A549 (cell line): ENCODE results near the gene PI4K2A. TPM values are rescaled to one million over a fixed set of nuclear protein-coding genes. Genes with fewer than 3 reads are reported as not detected.

Experiments
- ATAC-seq, 2 experiments: fragments of 200-7000 bp in 1 of 2; fragments of >200 bp in 1 of 2; cut with Nextera tagmentation in 1 of 2; cut with Tn5 transposase in 1 of 2; 3 replicates each; pipeline versions ENCODE4 v1.8.0 to v1.9.1; 2018 to 2020; ENCODE audit warnings: mild to moderate bottlenecking in 1 of 2, moderate library complexity in 1 of 2
- CTCF ChIA-PET: fragments of 300-600 bp; sonication (Branson Sonifier 250); formaldehyde crosslinking; extraction: SDS; loops from one replicate; lab custom pipeline; 2021; ENCODE audit warnings: antibody characterized with exemption, inconsistent platforms; lab: Yijun Ruan, JAX
- POLR2A ChIA-PET: fragments of 350-600 bp; formaldehyde crosslinking; extraction: SDS; loops from one replicate; lab custom pipeline; 2021; ENCODE audit warnings: antibody characterized with exemption, inconsistent platforms; lab: Yijun Ruan, JAX
- DNase-seq, 2 experiments: peaks; one replicate each; pipeline versions ENCODE4 v3.0.0 to v3.0.0-alpha.2; 2011 to 2016; ENCODE audit warnings: low read depth in 1 of 2, low spot score in 1 of 2
- FAIRE-seq: peaks from 2 replicates; lab custom pipeline; 2011; peaks lifted over from hg19 to GRCh38; lab: Jason Lieb, UNC
- H3K27ac ChIP-seq, 2 experiments: fragments of >200 bp; sonication (Bioruptor Twin); formaldehyde crosslinking; 3 replicates each; pipeline ENCODE4 v1.5.1; 2016 to 2017
- H3K4me1 ChIP-seq: fragments of >200 bp; sonication (Bioruptor Twin); formaldehyde crosslinking; 3 replicates; pipeline ENCODE4 v1.6.1; 2016
- H3K4me2 ChIP-seq: fragments of >200 bp; sonication (Bioruptor Twin); formaldehyde crosslinking; 3 replicates; pipeline ENCODE4 v1.6.1; 2016
- H3K4me3 ChIP-seq: fragments of >200 bp; sonication (Bioruptor Twin); formaldehyde crosslinking; 3 replicates; pipeline ENCODE4 v1.5.1; 2016
- H3K9me3 ChIP-seq: fragments of >200 bp; sonication (Bioruptor Twin); formaldehyde crosslinking; 3 replicates; pipeline ENCODE4 v1.6.1; 2016
- BHLHE40 ChIP-seq: IDR thresholded peaks from 2 replicates; pipeline ENCODE4 v1.6.1; 2012; ENCODE audit warnings: low read depth, low read length, inconsistent platforms
- CBX8 ChIP-seq: fragments of 200-600 bp; sonication (generic); IDR thresholded peaks from 2 replicates; pipeline ENCODE4 v1.6.1; 2016
- CHD2 ChIP-seq: fragments of 150-350 bp; IDR thresholded peaks from 2 replicates; pipeline ENCODE4 v1.6.1; 2014; ENCODE audit warnings: low read length; ENCODE audit not compliant: partially characterized antibody
- CTCF ChIP-seq: fragments of >200 bp; sonication (Bioruptor Twin); formaldehyde crosslinking; IDR thresholded peaks from 3 replicates; pipeline ENCODE4 v1.5.1; 2016
- EHF ChIP-seq: fragments of 250-450 bp; sonication (Bioruptor Pico); IDR thresholded peaks from 2 replicates; pipeline ENCODE4 v1.5.0; 2020; ENCODE audit warnings: mild to moderate bottlenecking
- FOSB ChIP-seq: fragments of 250-450 bp; sonication (Bioruptor Pico); IDR thresholded peaks from 2 replicates; pipeline ENCODE4 v1.5.0; 2020; ENCODE audit warnings: mild to moderate bottlenecking, moderate library complexity
- FOXS1 ChIP-seq: fragments of 250-450 bp; sonication (Bioruptor Pico); IDR thresholded peaks from 2 replicates; pipeline ENCODE4 v1.5.0; 2020; ENCODE audit warnings: mild to moderate bottlenecking, moderate library complexity
- HEYL ChIP-seq: fragments of 250-450 bp; sonication (Bioruptor Pico); IDR thresholded peaks from 2 replicates; pipeline ENCODE4 v1.8.0; 2021; ENCODE audit warnings: mild to moderate bottlenecking, moderate library complexity
- HMGXB4 ChIP-seq: fragments of 250-450 bp; sonication (Bioruptor Pico); IDR thresholded peaks from 2 replicates; pipeline ENCODE4 v1.5.0; 2021; ENCODE audit warnings: mild to moderate bottlenecking, moderate library complexity, borderline replicate concordance
- KDM1A ChIP-seq: fragments of 200-600 bp; sonication (generic); IDR thresholded peaks from 2 replicates; pipeline ENCODE4 v1.6.1; 2016; ENCODE audit warnings: low read depth, mild to moderate bottlenecking
- NFE2L2 ChIP-seq: fragments of 150-350 bp; conservative IDR thresholded peaks from 2 replicates; pipeline ENCODE4 v1.6.1; 2014; ENCODE audit warnings: low read length
- POLR2AphosphoS2 ChIP-seq: conservative IDR thresholded peaks from 2 replicates; pipeline ENCODE4 v1.6.1; 2012; ENCODE audit warnings: low read length, improper control_type of control experiment, inconsistent platforms
- RARB ChIP-seq: fragments of 250-450 bp; sonication (Bioruptor Pico); IDR thresholded peaks from 2 replicates; pipeline ENCODE4 v1.8.0; 2021; ENCODE audit warnings: mild to moderate bottlenecking, moderate library complexity
- REST ChIP-seq: fragments of 200-600 bp; sonication (generic); IDR thresholded peaks from 2 replicates; pipeline ENCODE4 v1.6.1; 2016; ENCODE audit warnings: antibody characterized with exemption, mild to moderate bottlenecking, moderate library complexity
- SREBF2 ChIP-seq: fragments of 450-650 bp; IDR thresholded peaks from 2 replicates; pipeline ENCODE4 v1.6.1; 2014; ENCODE audit warnings: mild to moderate bottlenecking, moderate library complexity
- ZC3H11A ChIP-seq: fragments of 450-650 bp; IDR thresholded peaks from 2 replicates; pipeline ENCODE4 v1.6.1; 2014; ENCODE audit warnings: antibody characterized with exemption, mild to moderate bottlenecking
- WGBS: methylation state at CpG from one replicate; pipeline ENCODE4 v1.1.6; 2017; ENCODE audit errors: missing lambda C conversion rate; 5-methylcytosine and 5-hydroxymethylcytosine counted together
- polyA plus RNA-seq, 4 experiments: library from polyadenylated mRNA; depleted of rRNA in 3 of 4; stranded (reverse); fragments of >200 nt; fragmentation: RNase III in 1 of 4; extraction: RNeasy Plus Mini Kit Qiagen cat#74134 plus additional on column Dnase treatment in 1 of 4; gene quantifications; 2 replicates in 3 of 4; 3 replicates in 1 of 4; pipeline ENCODE4 v1.2.3, GENCODE V29; 2011 to 2017

Gene PI4K2A
- polyA plus RNA-seq, 2 of the 4 experiments (the other 2 are of a cell fraction): 16.6 TPM

GRCh38 chr10:97598407-97599271, 41.8 kb upstream of the PI4K2A start:
- POLR2A ChIA-PET: no interaction called here

More at GRCh38 chr10:97598407-97599271, 41.8 kb upstream of the PI4K2A start:
- Histone ChIP-seq H3K27ac (peak overlapping the region; percentile 76 to 88), H3K9me3 (no peaks in the 10 kb centered on the region), H3K4me3 (no peak overlapping the region), H3K4me2 (no peak overlapping the region), H3K4me1 (peaks cover 34% of the 10 kb centered on the region)
- DNase-seq: no peak
- CTCF ChIA-PET: interaction anchor here (1.2 to 39.7 kb wide), 7 partner anchors 8 to 133 kb away, joined by 3 to 1048 read pairs (median 7); partner anchors contain the start of genes ANKRD2, C10orf62 and HOGA1
- FAIRE-seq: peak; percentile 23
- ATAC-seq: no peak
- TF ChIP-seq POLR2AphosphoS2 (no peak), HMGXB4 (no peak), SREBF2 (no peak), EHF (no peak), NFE2L2 (no peak), KDM1A (no peak), HEYL (CRISPR knock-in tag) (no peak), CTCF (no peak), RARB (CRISPR knock-in tag) (no peak), ZC3H11A (no peak), REST (no peak), CHD2 (no peak), FOXS1 (CRISPR knock-in tag) (no peak), CBX8 (no peak), BHLHE40 (no peak), FOSB (no peak)
- TF ChIP-seq, all 56 proteins: peak for 0
- 92% methylated on average over 13 of the region's 19 CpGs for WGBS
